ENCODE data around the gene CENATAC. TPM values are rescaled to one million over a fixed set of nuclear protein-coding genes. Genes with fewer than 3 reads are reported as not detected.
A peak's percentile ranks its signal among the peaks of the same experiment; 100 is the strongest.
"Not testable (repeated sequence)": the region's sequence is repeated elsewhere in the genome, so short reads cannot be mapped to it uniquely, and the experiment has no call there.

The CENATAC gene
- total and polyA plus RNA-seq, 2 experiments from 2014 or later: 24.5 to 26.2 TPM

DNA sequence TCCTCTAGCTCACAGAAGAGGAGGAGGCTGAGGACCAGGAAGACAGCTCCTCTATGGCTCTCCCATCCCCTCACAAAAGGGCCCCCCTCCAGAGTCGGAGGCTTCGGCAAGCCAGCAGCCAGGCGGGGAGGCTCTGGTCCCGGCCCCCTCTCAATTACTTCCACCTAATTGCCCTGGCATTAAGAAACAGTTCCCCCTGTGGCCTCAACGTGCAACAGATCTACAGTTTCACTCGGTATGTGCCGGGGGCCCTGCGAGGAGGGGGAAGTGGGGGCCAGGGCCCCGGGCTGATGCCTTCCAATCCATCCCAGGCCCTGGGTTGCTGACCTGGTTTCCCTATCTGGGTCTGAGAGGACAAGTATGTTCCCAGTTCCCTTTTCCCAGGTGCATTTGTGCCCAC lies 18.5 kb upstream of the CENATAC start:
- Histone ChIP-seq H4K20me1 (ENCODE audit: insufficient read depth, poor library complexity, severe bottlenecking) (no peaks in the 10 kb centered on the region), H3K27ac (no peak overlapping the region), H3K36me3 (replicated peaks; ENCODE audit: insufficient read depth, low read depth) (no peaks in the 10 kb centered on the region), H3K4me2 (no peak overlapping the region), H3K79me2 (no peaks in the 10 kb centered on the region), H3K4me3 (no peak overlapping the region), H2AFZ (no peak overlapping the region), H3K9me2 (replicated peaks; ENCODE audit: insufficient read depth) (no peaks in the 10 kb centered on the region), H3K27me3 (no peaks in the 10 kb centered on the region), H3K9me3 (ENCODE audit: low read depth) (no peaks in the 10 kb centered on the region), H3K4me1 (ENCODE audit: insufficient read depth) (no peaks in the 10 kb centered on the region)
- DNase-seq (ENCODE audit: low spot score): no peak
- 48% methylated on average over 9 of the region's 9 CpGs for WGBS (ENCODE audit: low lambda C conversion rate, missing lambda C conversion rate)
- TF ChIP-seq EZH2 (IDR thresholded peaks at IDR 0.05; ENCODE audit: borderline replicate concordance) (no peak), EZH2phosphoT487 (IDR thresholded peaks at IDR 0.05; ENCODE audit: low read depth, severe bottlenecking, unreplicated experiment) (no peak)
- TF ChIP-seq, protein P1, sequence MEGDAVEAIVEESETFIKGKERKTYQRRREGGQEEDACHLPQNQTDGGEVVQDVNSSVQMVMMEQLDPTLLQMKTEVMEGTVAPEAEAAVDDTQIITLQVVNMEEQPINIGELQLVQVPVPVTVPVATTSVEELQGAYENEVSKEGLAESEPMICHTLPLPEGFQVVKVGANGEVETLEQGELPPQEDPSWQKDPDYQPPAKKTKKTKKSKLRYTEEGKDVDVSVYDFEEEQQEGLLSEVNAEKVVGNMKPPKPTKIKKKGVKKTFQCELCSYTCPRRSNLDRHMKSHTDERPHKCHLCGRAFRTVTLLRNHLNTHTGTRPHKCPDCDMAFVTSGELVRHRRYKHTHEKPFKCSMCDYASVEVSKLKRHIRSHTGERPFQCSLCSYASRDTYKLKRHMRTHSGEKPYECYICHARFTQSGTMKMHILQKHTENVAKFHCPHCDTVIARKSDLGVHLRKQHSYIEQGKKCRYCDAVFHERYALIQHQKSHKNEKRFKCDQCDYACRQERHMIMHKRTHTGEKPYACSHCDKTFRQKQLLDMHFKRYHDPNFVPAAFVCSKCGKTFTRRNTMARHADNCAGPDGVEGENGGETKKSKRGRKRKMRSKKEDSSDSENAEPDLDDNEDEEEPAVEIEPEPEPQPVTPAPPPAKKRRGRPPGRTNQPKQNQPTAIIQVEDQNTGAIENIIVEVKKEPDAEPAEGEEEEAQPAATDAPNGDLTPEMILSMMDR (IDR thresholded peaks at IDR 0.05; ENCODE audit: poor library complexity): no peak

DNA sequence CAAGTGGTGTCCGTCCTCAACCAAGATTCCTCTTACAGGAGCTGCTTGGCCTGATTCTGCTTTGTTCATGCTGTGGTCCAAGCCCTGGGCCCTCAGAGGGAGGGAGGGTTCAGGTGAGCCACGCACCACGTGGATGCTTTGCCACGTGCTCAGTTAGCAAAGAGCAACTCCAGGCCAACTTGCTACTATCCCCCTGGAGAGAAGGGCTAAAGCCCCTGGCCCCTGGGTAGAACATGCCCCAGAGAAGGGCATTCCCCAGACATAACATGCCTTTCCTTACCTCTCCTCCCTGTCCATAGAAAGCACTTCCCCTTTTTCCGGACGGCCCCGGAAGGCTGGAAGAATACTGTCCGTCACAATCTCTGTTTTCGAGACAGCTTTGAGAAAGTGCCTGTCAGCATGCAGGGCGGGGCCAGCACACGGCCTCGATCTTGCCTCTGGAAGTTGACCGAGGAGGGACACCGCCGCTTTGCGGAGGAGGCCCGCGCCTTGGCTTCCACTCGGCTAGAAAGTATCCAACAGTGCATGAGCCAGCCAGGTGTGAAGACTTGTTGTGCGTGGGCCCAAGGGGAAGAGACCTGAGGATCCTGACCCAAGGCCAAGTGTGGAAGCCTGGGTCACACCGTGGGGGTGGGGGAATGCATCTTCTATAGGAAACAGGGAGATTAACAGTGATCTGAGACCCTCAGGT lies 17.6 kb upstream of the CENATAC start:
- Histone ChIP-seq H3K9me3 (ENCODE audit: low read depth) (no peaks in the 10 kb centered on the region), H3K9me2 (replicated peaks; ENCODE audit: insufficient read depth) (no peaks in the 10 kb centered on the region), H3K79me2 (no peaks in the 10 kb centered on the region), H3K27me3 (no peaks in the 10 kb centered on the region), H4K20me1 (ENCODE audit: insufficient read depth, poor library complexity, severe bottlenecking) (no peaks in the 10 kb centered on the region), H3K4me2 (peak overlapping the region; percentile 25), H3K4me1 (ENCODE audit: insufficient read depth) (no peaks in the 10 kb centered on the region), H3K4me3 (no peak overlapping the region), H3K36me3 (replicated peaks; ENCODE audit: insufficient read depth, low read depth) (no peaks in the 10 kb centered on the region), H2AFZ (no peak overlapping the region), H3K27ac (no peak overlapping the region)
- TF ChIP-seq EZH2phosphoT487 (IDR thresholded peaks at IDR 0.05; ENCODE audit: low read depth, severe bottlenecking, unreplicated experiment) (no peak), EZH2 (IDR thresholded peaks at IDR 0.05; ENCODE audit: borderline replicate concordance) (no peak)
- TF ChIP-seq, protein P1 (IDR thresholded peaks at IDR 0.05; ENCODE audit: poor library complexity): no peak
- WGBS (ENCODE audit: low lambda C conversion rate, missing lambda C conversion rate): 52% methylated on average over 21 of the region's 21 CpGs
- DNase-seq (ENCODE audit: low spot score): peak; percentile 21

DNA sequence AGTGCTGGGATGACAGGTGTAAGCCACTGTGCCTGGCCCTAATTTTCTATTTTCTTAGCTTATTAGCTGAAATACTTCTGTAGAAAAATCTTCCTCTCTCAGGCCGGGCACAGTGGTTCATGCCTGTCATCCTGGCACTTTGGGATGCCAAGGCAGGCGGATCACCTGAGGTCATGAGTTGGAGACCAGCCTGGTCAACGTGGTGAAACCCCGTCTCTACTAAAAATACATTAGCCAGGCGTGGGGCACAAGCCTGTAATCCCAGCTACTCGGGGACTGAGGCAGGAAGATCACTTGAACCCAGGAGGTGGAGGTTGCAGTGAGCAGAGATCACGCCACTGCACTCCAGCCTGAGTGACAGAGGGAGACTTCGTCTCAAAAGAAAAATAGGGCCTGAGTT lies 13.6 kb upstream of the CENATAC start:
- not testable (repeated sequence) for H3K36me3 ChIP-seq (replicated peaks; ENCODE audit: insufficient read depth, low read depth); H3K4me2 ChIP-seq; DNase-seq (ENCODE audit: low spot score); H2AFZ ChIP-seq; H3K27me3 ChIP-seq; H4K20me1 ChIP-seq (ENCODE audit: insufficient read depth, poor library complexity, severe bottlenecking); H3K4me1 ChIP-seq (ENCODE audit: insufficient read depth); H3K4me3 ChIP-seq; H3K79me2 ChIP-seq; H3K9me2 ChIP-seq (replicated peaks; ENCODE audit: insufficient read depth); H3K27ac ChIP-seq; H3K9me3 ChIP-seq (ENCODE audit: low read depth)
- 85% methylated on average over 8 of the region's 8 CpGs for WGBS (ENCODE audit: low lambda C conversion rate, missing lambda C conversion rate)

DNA sequence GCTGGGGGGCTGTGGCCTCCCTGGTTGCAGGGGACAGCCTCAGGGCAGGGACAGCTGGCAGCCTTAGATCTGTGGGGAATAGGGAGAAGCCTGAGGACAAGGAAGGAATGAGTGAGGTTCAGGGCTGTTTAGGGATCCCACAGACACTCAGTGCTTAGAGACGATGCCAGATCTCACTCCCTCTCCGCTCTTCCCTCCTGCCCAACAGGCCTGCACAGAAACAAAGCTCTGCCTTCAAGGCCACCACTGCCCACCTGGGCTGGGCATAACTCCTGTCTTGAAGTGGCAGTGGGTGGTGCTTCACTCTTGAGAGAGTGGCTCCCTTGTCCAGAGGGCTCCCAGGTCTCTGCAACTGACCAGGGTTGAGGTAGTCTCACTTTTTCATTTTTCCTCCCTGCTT lies 13.1 kb upstream of the CENATAC start:
- H3K9me3 ChIP-seq (ENCODE audit: low read depth): no peaks in the 10 kb centered on the region
- no peak overlapping the region for H2AFZ ChIP-seq
- no peak for DNase-seq (ENCODE audit: low spot score)
- no peak overlapping the region for H3K4me2 ChIP-seq
- H3K36me3 ChIP-seq (replicated peaks; ENCODE audit: insufficient read depth, low read depth): no peaks in the 10 kb centered on the region
- no peaks in the 10 kb centered on the region for H3K4me1 ChIP-seq (ENCODE audit: insufficient read depth)
- no peaks in the 10 kb centered on the region for H3K27me3 ChIP-seq
- no peaks in the 10 kb centered on the region for H3K9me2 ChIP-seq (replicated peaks; ENCODE audit: insufficient read depth)
- no peaks in the 10 kb centered on the region for H3K79me2 ChIP-seq
- WGBS (ENCODE audit: low lambda C conversion rate, missing lambda C conversion rate): 85% methylated on average over 2 of the region's 2 CpGs
- no peaks in the 10 kb centered on the region for H4K20me1 ChIP-seq (ENCODE audit: insufficient read depth, poor library complexity, severe bottlenecking)
- TF ChIP-seq EZH2 (IDR thresholded peaks at IDR 0.05; ENCODE audit: borderline replicate concordance) (no peak), EZH2phosphoT487 (IDR thresholded peaks at IDR 0.05; ENCODE audit: low read depth, severe bottlenecking, unreplicated experiment) (no peak)
- TF ChIP-seq, protein P1 (IDR thresholded peaks at IDR 0.05; ENCODE audit: poor library complexity): no peak
- no peak overlapping the region for H3K4me3 ChIP-seq
- no peak overlapping the region for H3K27ac ChIP-seq

Measured in hepatocyte (in vitro differentiated cells).